Panc1 (cell line): Measurements from ENCODE around the gene NCL. TPM values are rescaled to one million over a fixed set of nuclear protein-coding genes. Genes with fewer than 3 reads are reported as not detected.

ENCODE experiments used
- ATAC-seq: fragments of 200-7000 bp; cut with Tn5 transposase; 2 replicates; pipeline ENCODE4 v1.9.1; 2020; ENCODE audit warnings: mild to moderate bottlenecking, moderate library complexity
- Bru-seq: library from RNA; stranded (reverse); fragments of 400-500 nt; gene quantifications from one replicate; lab custom pipeline; 2021; lab: Mats Ljungman, UMichigan
- BruChase-seq, 2 experiments: library from RNA; stranded (reverse); fragments of 400-500 nt; gene quantifications; one replicate each; lab custom pipeline; 2021; lab: Mats Ljungman, UMichigan
- BruUV-seq: library from RNA; stranded (reverse); fragments of 400-500 nt; replicated peaks from 2 replicates; lab custom pipeline; 2021; lab: Mats Ljungman, UMichigan
- CTCF ChIA-PET: fragments of 300-600 bp; sonication (Branson Sonifier 250); formaldehyde crosslinking; loops from one replicate; lab custom pipeline; 2022; ENCODE audit warnings: antibody characterized with exemption; lab: Charles Lee
- POLR2A ChIA-PET: fragments of 300-600 bp; sonication (Branson Sonifier 250); formaldehyde crosslinking; loops from one replicate; lab custom pipeline; 2022; ENCODE audit warnings: antibody characterized with exemption; lab: Charles Lee
- DNase-seq: peaks from one replicate; pipeline ENCODE4 v3.0.0-alpha.2; 2010; ENCODE audit warnings: low read depth, low spot score
- H3K27ac ChIP-seq: 2 replicates; pipeline ENCODE4 v1.5.1; 2011; ENCODE audit warnings: mild to moderate bottlenecking, low read length, inconsistent platforms
- H3K27me3 ChIP-seq: fragments of 200-500 bp; sonication (Bioruptor generic); 2 replicates; pipeline ENCODE4 v1.6.0; 2014; ENCODE audit warnings: low read length, inconsistent platforms; ENCODE audit not compliant: control insufficient read depth, insufficient read depth
- H3K36me3 ChIP-seq: fragments of 200-500 bp; sonication (Bioruptor generic); 2 replicates; pipeline ENCODE4 v1.5.1; 2014; ENCODE audit warnings: inconsistent platforms, mild to moderate bottlenecking, low read length, moderate library complexity; ENCODE audit not compliant: control insufficient read depth, insufficient read depth
- H3K4me1 ChIP-seq: 2 replicates; pipeline ENCODE4 v1.5.1; 2011; ENCODE audit warnings: inconsistent platforms, mild to moderate bottlenecking, low read length, moderate library complexity; ENCODE audit not compliant: control insufficient read depth, insufficient read depth
- H3K4me3 ChIP-seq, 2 experiments: 2 replicates each; pipeline ENCODE4 v1.5.1; 2011 to 2012; ENCODE audit warnings: low read depth in 2 of 2, low read length in 2 of 2, mild to moderate bottlenecking in 2 of 2, inconsistent platforms in 1 of 2, moderate library complexity in 1 of 2
- H3K9me3 ChIP-seq: fragments of 200-500 bp; sonication (Bioruptor generic); 2 replicates; pipeline ENCODE4 v1.5.1; 2014; ENCODE audit warnings: low read depth, mild to moderate bottlenecking, inconsistent platforms, low read length, moderate library complexity; ENCODE audit not compliant: control insufficient read depth, insufficient read depth
- POLR2AphosphoS5 ChIP-seq: IDR thresholded peaks from 2 replicates; pipeline ENCODE4 v1.6.1; 2012; ENCODE audit warnings: mild to moderate bottlenecking, low read depth, low read length, moderate library complexity
- SIN3A ChIP-seq: IDR thresholded peaks from 2 replicates; pipeline ENCODE4 v1.6.1; 2012; ENCODE audit warnings: low read depth, mild to moderate bottlenecking, low read length, moderate library complexity, borderline replicate concordance; ENCODE audit not compliant: insufficient read depth
- TCF7L2 ChIP-seq: IDR thresholded peaks from 2 replicates; pipeline ENCODE4 v1.6.1; 2011; ENCODE audit warnings: mild to moderate bottlenecking, low read depth, low read length, inconsistent platforms
- in situ Hi-C: cut with HindIII; loops from 2 replicates; pipeline ENCODE4 v1.10.0; 2016; ENCODE audit warnings: low sequenced_read_pairs, low pct_unique_long_range_greater_than_20kb
- intact Hi-C: fragments of 100-400 bp; cut with micrococcal nuclease; formaldehyde crosslinking; loops from one replicate; pipeline ENCODE4 v1.10.0; 2022; ENCODE audit not compliant: unreplicated experiment
- long read RNA-seq: library from polyadenylated mRNA; unstranded; transcript quantifications from one replicate; pipeline ENCODE4 v2.0.0, GENCODE V29; 2021; ENCODE audit not compliant: unreplicated experiment
- polyA plus RNA-seq: library from polyadenylated mRNA; unstranded; fragments of >200 nt; gene quantifications from one replicate; pipeline ENCODE4 v1.2.1, GENCODE V29; 2012; ENCODE audit warnings: missing spikeins; ENCODE audit not compliant: insufficient read length
- total RNA-seq: library from RNA; stranded (reverse); gene quantifications from one replicate; pipeline ENCODE4 v1.2.1, GENCODE V29; 2021; ENCODE audit not compliant: unreplicated experiment
- TF ChIP-seq, protein P1 (sequence below): fragments of 450-650 bp; IDR thresholded peaks from 2 replicates; pipeline ENCODE4 v1.5.1; 2017; ENCODE audit warnings: mild to moderate bottlenecking
- TF ChIP-seq, protein P2 (sequence below), 2 experiments: IDR thresholded peaks; 2 replicates each; pipeline ENCODE4 v1.6.1; 2011 to 2012; ENCODE audit warnings: low read depth in 2 of 2, control low read depth in 1 of 2, low read length in 1 of 2, mild to moderate bottlenecking in 1 of 2, moderate library complexity in 1 of 2; ENCODE audit not compliant: insufficient read depth in 1 of 2

NCL gene, protein sequence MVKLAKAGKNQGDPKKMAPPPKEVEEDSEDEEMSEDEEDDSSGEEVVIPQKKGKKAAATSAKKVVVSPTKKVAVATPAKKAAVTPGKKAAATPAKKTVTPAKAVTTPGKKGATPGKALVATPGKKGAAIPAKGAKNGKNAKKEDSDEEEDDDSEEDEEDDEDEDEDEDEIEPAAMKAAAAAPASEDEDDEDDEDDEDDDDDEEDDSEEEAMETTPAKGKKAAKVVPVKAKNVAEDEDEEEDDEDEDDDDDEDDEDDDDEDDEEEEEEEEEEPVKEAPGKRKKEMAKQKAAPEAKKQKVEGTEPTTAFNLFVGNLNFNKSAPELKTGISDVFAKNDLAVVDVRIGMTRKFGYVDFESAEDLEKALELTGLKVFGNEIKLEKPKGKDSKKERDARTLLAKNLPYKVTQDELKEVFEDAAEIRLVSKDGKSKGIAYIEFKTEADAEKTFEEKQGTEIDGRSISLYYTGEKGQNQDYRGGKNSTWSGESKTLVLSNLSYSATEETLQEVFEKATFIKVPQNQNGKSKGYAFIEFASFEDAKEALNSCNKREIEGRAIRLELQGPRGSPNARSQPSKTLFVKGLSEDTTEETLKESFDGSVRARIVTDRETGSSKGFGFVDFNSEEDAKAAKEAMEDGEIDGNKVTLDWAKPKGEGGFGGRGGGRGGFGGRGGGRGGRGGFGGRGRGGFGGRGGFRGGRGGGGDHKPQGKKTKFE
- total RNA-seq (778 TPM), Bru-seq, nascent RNA (percentile 100 among the genes with signal in this experiment), BruChase-seq, experiment 1, labeled RNA remaining after a 2-hour chase (percentile 100 among the genes with signal in this experiment), BruChase-seq, experiment 2, labeled RNA remaining after a 6-hour chase (percentile 100 among the genes with signal in this experiment)
- 489 TPM for polyA plus RNA-seq
- long read RNA-seq, full-length matches to known transcripts, result 990 of 1,270 reads
- long read RNA-seq, partial matches to known transcripts, result 211 of 1,270 reads
- long read RNA-seq, other reads (novel, unspliced or antisense), result 69 of 1,270 reads

DNA sequence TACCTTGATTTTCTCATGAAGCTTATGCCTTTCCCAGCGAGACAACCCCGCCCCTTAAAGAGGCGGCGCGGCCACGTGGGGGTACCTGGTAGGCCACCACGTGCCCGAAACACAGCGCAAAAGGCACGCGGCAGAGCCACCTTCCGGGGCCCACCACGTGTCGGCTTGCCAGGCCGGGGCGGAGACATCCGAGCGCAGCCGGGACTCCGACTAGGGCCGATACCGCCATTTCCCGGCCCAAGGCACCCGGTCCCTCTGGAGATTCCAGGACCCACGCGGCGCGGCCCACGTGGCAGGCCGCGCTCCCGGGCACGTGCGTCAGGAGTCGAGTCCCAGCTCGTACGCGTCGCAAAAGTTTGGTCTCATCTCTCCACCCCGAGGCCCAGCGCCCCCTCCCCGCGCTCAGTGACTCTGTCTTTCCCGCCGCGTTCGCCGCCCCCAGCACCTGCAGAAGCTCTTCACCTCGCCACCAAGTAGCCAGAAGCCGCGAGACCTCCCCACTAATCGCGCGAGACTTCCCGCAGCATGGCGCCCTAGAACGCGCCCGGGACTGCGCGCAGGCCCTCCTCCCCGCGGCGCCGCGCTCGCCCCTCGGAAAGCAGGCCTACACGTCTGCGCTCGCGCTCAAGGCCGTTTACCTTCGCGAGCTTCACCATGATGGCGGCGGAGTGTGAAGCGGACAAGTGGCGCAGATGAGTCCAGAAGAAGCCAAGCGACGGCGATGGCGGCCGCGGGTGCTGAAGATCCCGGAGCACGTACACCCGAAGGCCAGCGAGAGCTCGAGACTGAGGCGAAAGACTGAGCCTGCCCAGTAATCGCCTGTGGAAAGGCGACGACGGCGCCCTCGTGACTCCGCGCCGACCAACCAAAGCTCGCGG, at the start of gene NCL:
TSS of gene NCL (minus strand) at position 787 of the 878 bp plus-strand sequence. CDS start at position 656, 131 bp downstream.
- intact Hi-C loops, result no loop called here
- TF ChIP-seq, protein P1, sequence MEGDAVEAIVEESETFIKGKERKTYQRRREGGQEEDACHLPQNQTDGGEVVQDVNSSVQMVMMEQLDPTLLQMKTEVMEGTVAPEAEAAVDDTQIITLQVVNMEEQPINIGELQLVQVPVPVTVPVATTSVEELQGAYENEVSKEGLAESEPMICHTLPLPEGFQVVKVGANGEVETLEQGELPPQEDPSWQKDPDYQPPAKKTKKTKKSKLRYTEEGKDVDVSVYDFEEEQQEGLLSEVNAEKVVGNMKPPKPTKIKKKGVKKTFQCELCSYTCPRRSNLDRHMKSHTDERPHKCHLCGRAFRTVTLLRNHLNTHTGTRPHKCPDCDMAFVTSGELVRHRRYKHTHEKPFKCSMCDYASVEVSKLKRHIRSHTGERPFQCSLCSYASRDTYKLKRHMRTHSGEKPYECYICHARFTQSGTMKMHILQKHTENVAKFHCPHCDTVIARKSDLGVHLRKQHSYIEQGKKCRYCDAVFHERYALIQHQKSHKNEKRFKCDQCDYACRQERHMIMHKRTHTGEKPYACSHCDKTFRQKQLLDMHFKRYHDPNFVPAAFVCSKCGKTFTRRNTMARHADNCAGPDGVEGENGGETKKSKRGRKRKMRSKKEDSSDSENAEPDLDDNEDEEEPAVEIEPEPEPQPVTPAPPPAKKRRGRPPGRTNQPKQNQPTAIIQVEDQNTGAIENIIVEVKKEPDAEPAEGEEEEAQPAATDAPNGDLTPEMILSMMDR, result no peak
- TF ChIP-seq SIN3A (peak; percentile 65; the same call in 1 of the 2 replicates), TCF7L2 (no peak), POLR2AphosphoS5 (peak; percentile 99)
- TF ChIP-seq, protein P2, sequence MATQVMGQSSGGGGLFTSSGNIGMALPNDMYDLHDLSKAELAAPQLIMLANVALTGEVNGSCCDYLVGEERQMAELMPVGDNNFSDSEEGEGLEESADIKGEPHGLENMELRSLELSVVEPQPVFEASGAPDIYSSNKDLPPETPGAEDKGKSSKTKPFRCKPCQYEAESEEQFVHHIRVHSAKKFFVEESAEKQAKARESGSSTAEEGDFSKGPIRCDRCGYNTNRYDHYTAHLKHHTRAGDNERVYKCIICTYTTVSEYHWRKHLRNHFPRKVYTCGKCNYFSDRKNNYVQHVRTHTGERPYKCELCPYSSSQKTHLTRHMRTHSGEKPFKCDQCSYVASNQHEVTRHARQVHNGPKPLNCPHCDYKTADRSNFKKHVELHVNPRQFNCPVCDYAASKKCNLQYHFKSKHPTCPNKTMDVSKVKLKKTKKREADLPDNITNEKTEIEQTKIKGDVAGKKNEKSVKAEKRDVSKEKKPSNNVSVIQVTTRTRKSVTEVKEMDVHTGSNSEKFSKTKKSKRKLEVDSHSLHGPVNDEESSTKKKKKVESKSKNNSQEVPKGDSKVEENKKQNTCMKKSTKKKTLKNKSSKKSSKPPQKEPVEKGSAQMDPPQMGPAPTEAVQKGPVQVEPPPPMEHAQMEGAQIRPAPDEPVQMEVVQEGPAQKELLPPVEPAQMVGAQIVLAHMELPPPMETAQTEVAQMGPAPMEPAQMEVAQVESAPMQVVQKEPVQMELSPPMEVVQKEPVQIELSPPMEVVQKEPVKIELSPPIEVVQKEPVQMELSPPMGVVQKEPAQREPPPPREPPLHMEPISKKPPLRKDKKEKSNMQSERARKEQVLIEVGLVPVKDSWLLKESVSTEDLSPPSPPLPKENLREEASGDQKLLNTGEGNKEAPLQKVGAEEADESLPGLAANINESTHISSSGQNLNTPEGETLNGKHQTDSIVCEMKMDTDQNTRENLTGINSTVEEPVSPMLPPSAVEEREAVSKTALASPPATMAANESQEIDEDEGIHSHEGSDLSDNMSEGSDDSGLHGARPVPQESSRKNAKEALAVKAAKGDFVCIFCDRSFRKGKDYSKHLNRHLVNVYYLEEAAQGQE (IDR thresholded peaks at IDR 0.05; ENCODE audit: insufficient read depth in 1 of 2, low read depth in 2 of 2, low read length in 1 of 2), result peak in 1 of 2 experiments; percentile 59; a peak in 1 of 4 replicates
- ATAC-seq (peak; percentile 95), DNase-seq (peak; percentile 80)
- peaks cover 19% of the 10 kb centered on the region for H3K4me1 ChIP-seq
- BruUV-seq, result no TSS peak
- H3K27ac ChIP-seq, result peak within 1 kb of the TSS; percentile 98
- POLR2A ChIA-PET, result interaction anchor here (0.5 to 1.4 kb wide), 14 partner anchors 10 to 1144 kb away, joined by 3 to 17 read pairs (median 5); no protein-coding TSS in a partner anchor
- no peaks in the 10 kb centered on the region for H3K9me3 ChIP-seq
- CTCF ChIA-PET, result interaction anchor here (0.6 to 1.5 kb wide), 4 partner anchors 19 to 1822 kb away, joined by 3 to 11 read pairs (median 8); no protein-coding TSS in a partner anchor
- peak within 1 kb of the TSS; percentile 93 to 100 for H3K4me3 ChIP-seq
- H3K27me3 ChIP-seq, result no peaks in the 10 kb centered on the region
- peaks cover 44% of the 10 kb centered on the region for H3K36me3 ChIP-seq
- in situ Hi-C loops, result no loop called here
